ENCODE data around the gene EPN2.

EPN2 gene

GRCh38 chr17:19343671-19344151, 106.5 kb downstream of the EPN2 start:
- Histone ChIP-seq H3K23ac (ENCODE audit: low read depth, low read length, poor library complexity) (no peak overlapping the region), H3K9ac (ENCODE audit: low read depth, low read length, poor library complexity) (no peak overlapping the region), H3K4me2 (ENCODE audit: insufficient read depth, low read length, poor library complexity, severe bottlenecking) (no peak overlapping the region), H3K79me1 (ENCODE audit: low read depth, low read length) (peaks cover 3% of the 10 kb centered on the region), H2AK5ac (ENCODE audit: low read depth, low read length) (peak overlapping the region; percentile 36), H4K91ac (ENCODE audit: low read depth, low read length, poor library complexity) (no peak overlapping the region), H3K4ac (ENCODE audit: low read length) (no peak overlapping the region), H4K8ac (ENCODE audit: low read depth, low read length) (no peak overlapping the region), H2BK120ac (ENCODE audit: low read depth, low read length) (no peak overlapping the region), H2BK12ac (ENCODE audit: low read length) (no peak overlapping the region), H2BK15ac (ENCODE audit: low read length) (no peak overlapping the region), H3K4me3 (ENCODE audit: low read length in 2 of 2) (no peak overlapping the region), H3K4me1 (ENCODE audit: control insufficient read depth in 2 of 2, insufficient read depth in 1 of 2, low read depth in 1 of 2, low read length in 2 of 2) (peaks cover 15 to 19% of the 10 kb centered on the region in 2 donors), H2AFZ (ENCODE audit: low read length) (no peak overlapping the region), H3K27me3 (ENCODE audit: control insufficient read depth in 3 of 3, insufficient read depth in 3 of 3, low read depth in 1 of 3, low read length in 3 of 3) (no peaks in the 10 kb centered on the region), H2BK5ac (ENCODE audit: low read length) (no peak overlapping the region), H3K18ac (ENCODE audit: low read length) (peak overlapping the region; percentile 35), H3K9me3 (replicated peaks in 1 of 2; ENCODE audit: control insufficient read depth in 2 of 2, insufficient read depth in 1 of 2, low read depth in 1 of 2, low read length in 2 of 2) (no peaks in the 10 kb centered on the region), H3K27ac (replicated peaks; ENCODE audit: low read length) (no peak overlapping the region), H3K36me3 (replicated peaks in 1 of 2; ENCODE audit: control insufficient read depth in 2 of 2, insufficient read depth in 2 of 2, low read length in 2 of 2) (peaks cover 0 to 5% of the 10 kb centered on the region in 2 donors), H3K14ac (ENCODE audit: low read length) (no peak overlapping the region)
- WGBS, 2 donors (ENCODE audit: extremely low coverage in 2 of 2, insufficient read length in 2 of 2, insufficient replicate concordance in 1 of 2) = no CpG with 5 or more reads among the region's 13 CpGs
- DNase-seq (ENCODE audit: low spot score) = no peak

- no CpG with 5 or more reads among the region's 40 CpGs for WGBS, 2 donors (ENCODE audit: extremely low coverage in 2 of 2, insufficient read length in 2 of 2, insufficient replicate concordance in 1 of 2)
- Histone ChIP-seq H3K14ac (ENCODE audit: low read length) (no peak overlapping the region), H3K23ac (ENCODE audit: low read depth, low read length, poor library complexity) (peak overlapping the region; percentile 34), H2BK12ac (ENCODE audit: low read length) (no peak overlapping the region), H2BK120ac (ENCODE audit: low read depth, low read length) (no peak overlapping the region), H3K18ac (ENCODE audit: low read length) (peak overlapping the region; percentile 49), H2AFZ (ENCODE audit: low read length) (no peak overlapping the region), H3K4ac (ENCODE audit: low read length) (no peak overlapping the region), H2BK5ac (ENCODE audit: low read length) (no peak overlapping the region), H3K27ac (replicated peaks; ENCODE audit: low read length) (no peak overlapping the region), H2BK15ac (ENCODE audit: low read length) (no peak overlapping the region), H3K9ac (ENCODE audit: low read depth, low read length, poor library complexity) (no peak overlapping the region), H3K9me3 (replicated peaks in 1 of 2; ENCODE audit: control insufficient read depth in 2 of 2, insufficient read depth in 1 of 2, low read depth in 1 of 2, low read length in 2 of 2) (peaks cover 0 to 2% of the 10 kb centered on the region in 2 donors), H3K36me3 (replicated peaks in 1 of 2; ENCODE audit: control insufficient read depth in 2 of 2, insufficient read depth in 2 of 2, low read length in 2 of 2) (peaks cover 0 to 5% of the 10 kb centered on the region in 2 donors), H4K91ac (ENCODE audit: low read depth, low read length, poor library complexity) (no peak overlapping the region), H3K4me1 (ENCODE audit: control insufficient read depth in 2 of 2, insufficient read depth in 1 of 2, low read depth in 1 of 2, low read length in 2 of 2) (peaks cover 15 to 19% of the 10 kb centered on the region in 2 donors), H3K4me2 (ENCODE audit: insufficient read depth, low read length, poor library complexity, severe bottlenecking) (no peak overlapping the region), H3K79me1 (ENCODE audit: low read depth, low read length) (peaks cover 3% of the 10 kb centered on the region), H3K27me3 (ENCODE audit: control insufficient read depth in 3 of 3, insufficient read depth in 3 of 3, low read depth in 1 of 3, low read length in 3 of 3) (no peaks in the 10 kb centered on the region), H3K4me3 (ENCODE audit: low read length in 2 of 2) (no peak overlapping the region), H4K8ac (ENCODE audit: low read depth, low read length) (no peak overlapping the region), H2AK5ac (ENCODE audit: low read depth, low read length) (peak overlapping the region; percentile 60)
- no peak for DNase-seq (ENCODE audit: low spot score)
Observed at GRCh38 chr17:19344311-19345066, 107.3 kb downstream of the EPN2 start.

DNA sequence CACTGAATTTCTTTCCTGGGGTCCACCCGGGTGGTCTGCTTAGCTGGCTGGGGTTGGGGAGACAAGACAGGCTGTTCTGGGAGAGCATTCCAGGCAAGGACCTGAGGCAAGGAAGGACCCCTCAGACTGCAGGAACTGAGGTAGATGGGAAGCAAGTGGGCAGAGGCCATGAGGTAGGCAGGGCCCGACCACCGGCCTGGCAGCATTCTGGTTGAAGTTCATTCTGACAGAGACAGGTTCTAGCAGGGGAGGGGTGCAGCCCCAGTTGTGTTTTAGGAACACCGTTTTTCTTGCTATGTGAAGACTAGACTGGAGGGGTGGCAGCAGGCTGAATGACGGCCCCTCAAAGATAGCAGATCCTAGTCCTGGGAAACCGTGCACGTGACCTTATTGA, 107.9 kb downstream of the EPN2 start:
- Histone ChIP-seq H3K79me1 (ENCODE audit: low read depth, low read length) (peaks cover 3% of the 10 kb centered on the region), H3K4ac (ENCODE audit: low read length) (no peak overlapping the region), H2BK5ac (ENCODE audit: low read length) (no peak overlapping the region), H3K27me3 (ENCODE audit: control insufficient read depth in 3 of 3, insufficient read depth in 3 of 3, low read depth in 1 of 3, low read length in 3 of 3) (no peaks in the 10 kb centered on the region), H2BK120ac (ENCODE audit: low read depth, low read length) (no peak overlapping the region), H3K14ac (ENCODE audit: low read length) (no peak overlapping the region), H2BK12ac (ENCODE audit: low read length) (no peak overlapping the region), H3K36me3 (replicated peaks in 1 of 2; ENCODE audit: control insufficient read depth in 2 of 2, insufficient read depth in 2 of 2, low read length in 2 of 2) (peaks cover 0 to 5% of the 10 kb centered on the region in 2 donors), H2BK15ac (ENCODE audit: low read length) (no peak overlapping the region), H3K9me3 (replicated peaks in 1 of 2; ENCODE audit: control insufficient read depth in 2 of 2, insufficient read depth in 1 of 2, low read depth in 1 of 2, low read length in 2 of 2) (peaks cover 0 to 2% of the 10 kb centered on the region in 2 donors), H3K23ac (ENCODE audit: low read depth, low read length, poor library complexity) (no peak overlapping the region), H4K91ac (ENCODE audit: low read depth, low read length, poor library complexity) (no peak overlapping the region), H3K9ac (ENCODE audit: low read depth, low read length, poor library complexity) (no peak overlapping the region), H3K4me3 (ENCODE audit: low read length in 2 of 2) (no peak overlapping the region), H3K27ac (replicated peaks; ENCODE audit: low read length) (no peak overlapping the region), H3K4me1 (ENCODE audit: control insufficient read depth in 2 of 2, insufficient read depth in 1 of 2, low read depth in 1 of 2, low read length in 2 of 2) (peaks cover 15 to 19% of the 10 kb centered on the region in 2 donors), H3K4me2 (ENCODE audit: insufficient read depth, low read length, poor library complexity, severe bottlenecking) (no peak overlapping the region), H2AK5ac (ENCODE audit: low read depth, low read length) (no peak overlapping the region), H3K18ac (ENCODE audit: low read length) (peak overlapping the region; percentile 25), H4K8ac (ENCODE audit: low read depth, low read length) (no peak overlapping the region), H2AFZ (ENCODE audit: low read length) (no peak overlapping the region)
- no CpG with 5 or more reads among the region's 7 CpGs for WGBS, 2 donors (ENCODE audit: extremely low coverage in 2 of 2, insufficient read length in 2 of 2, insufficient replicate concordance in 1 of 2)
- DNase-seq (ENCODE audit: low spot score) = no peak

GRCh38 chr17:19345486-19346350, 108.6 kb downstream of the EPN2 start:
- WGBS, 2 donors (ENCODE audit: extremely low coverage in 2 of 2, insufficient read length in 2 of 2, insufficient replicate concordance in 1 of 2) = no CpG with 5 or more reads among the region's 13 CpGs
- H2BK12ac ChIP-seq (ENCODE audit: low read length) = no peak overlapping the region
- no peak overlapping the region for H3K14ac ChIP-seq (ENCODE audit: low read length)
- peaks cover 0 to 2% of the 10 kb centered on the region in 2 donors for H3K9me3 ChIP-seq (replicated peaks in 1 of 2; ENCODE audit: control insufficient read depth in 2 of 2, insufficient read depth in 1 of 2, low read depth in 1 of 2, low read length in 2 of 2)
- H2AFZ ChIP-seq (ENCODE audit: low read length) = no peak overlapping the region
- H3K79me1 ChIP-seq (ENCODE audit: low read depth, low read length) = peaks cover 3% of the 10 kb centered on the region
- H3K4me2 ChIP-seq (ENCODE audit: insufficient read depth, low read length, poor library complexity, severe bottlenecking) = no peak overlapping the region
- peak overlapping the region; percentile 75 for H4K8ac ChIP-seq (ENCODE audit: low read depth, low read length)
- H2BK5ac ChIP-seq (ENCODE audit: low read length) = no peak overlapping the region
- no peak overlapping the region for H2BK120ac ChIP-seq (ENCODE audit: low read depth, low read length)
- no peak overlapping the region for H4K91ac ChIP-seq (ENCODE audit: low read depth, low read length, poor library complexity)
- no peak overlapping the region for H2BK15ac ChIP-seq (ENCODE audit: low read length)
- peak overlapping the region; percentile 65 for H3K9ac ChIP-seq (ENCODE audit: low read depth, low read length, poor library complexity)
- peaks cover 0 to 5% of the 10 kb centered on the region in 2 donors for H3K36me3 ChIP-seq (replicated peaks in 1 of 2; ENCODE audit: control insufficient read depth in 2 of 2, insufficient read depth in 2 of 2, low read length in 2 of 2)
- H3K27me3 ChIP-seq (ENCODE audit: control insufficient read depth in 3 of 3, insufficient read depth in 3 of 3, low read depth in 1 of 3, low read length in 3 of 3) = no peaks in the 10 kb centered on the region
- H3K4me3 ChIP-seq (ENCODE audit: low read length in 2 of 2) = no peak overlapping the region
- peaks cover 15 to 19% of the 10 kb centered on the region in 2 donors for H3K4me1 ChIP-seq (ENCODE audit: control insufficient read depth in 2 of 2, insufficient read depth in 1 of 2, low read depth in 1 of 2, low read length in 2 of 2)
- H3K23ac ChIP-seq (ENCODE audit: low read depth, low read length, poor library complexity) = no peak overlapping the region
- peak overlapping the region; percentile 12 for H3K18ac ChIP-seq (ENCODE audit: low read length)
- no peak overlapping the region for H2AK5ac ChIP-seq (ENCODE audit: low read depth, low read length)
- DNase-seq (ENCODE audit: low spot score) = no peak
- no peak overlapping the region for H3K27ac ChIP-seq (replicated peaks; ENCODE audit: low read length)
- H3K4ac ChIP-seq (ENCODE audit: low read length) = no peak overlapping the region

Measured in neuronal stem cell (in vitro differentiated cells).